NCI-H2196 treated with DMSO at 0.1 percent for 48 hours (cell line): ENCODE data around the gene RBM12.
"Not testable (repeated sequence)": the region's sequence is repeated elsewhere in the genome, so short reads cannot be mapped to it uniquely, and the experiment has no call there.

Source experiments
- DNase-seq: peaks from one replicate; lab custom pipeline; 2025; ENCODE audit not compliant: unreplicated experiment; lab: John Stamatoyannopoulos, UW

RBM12 gene, protein sequence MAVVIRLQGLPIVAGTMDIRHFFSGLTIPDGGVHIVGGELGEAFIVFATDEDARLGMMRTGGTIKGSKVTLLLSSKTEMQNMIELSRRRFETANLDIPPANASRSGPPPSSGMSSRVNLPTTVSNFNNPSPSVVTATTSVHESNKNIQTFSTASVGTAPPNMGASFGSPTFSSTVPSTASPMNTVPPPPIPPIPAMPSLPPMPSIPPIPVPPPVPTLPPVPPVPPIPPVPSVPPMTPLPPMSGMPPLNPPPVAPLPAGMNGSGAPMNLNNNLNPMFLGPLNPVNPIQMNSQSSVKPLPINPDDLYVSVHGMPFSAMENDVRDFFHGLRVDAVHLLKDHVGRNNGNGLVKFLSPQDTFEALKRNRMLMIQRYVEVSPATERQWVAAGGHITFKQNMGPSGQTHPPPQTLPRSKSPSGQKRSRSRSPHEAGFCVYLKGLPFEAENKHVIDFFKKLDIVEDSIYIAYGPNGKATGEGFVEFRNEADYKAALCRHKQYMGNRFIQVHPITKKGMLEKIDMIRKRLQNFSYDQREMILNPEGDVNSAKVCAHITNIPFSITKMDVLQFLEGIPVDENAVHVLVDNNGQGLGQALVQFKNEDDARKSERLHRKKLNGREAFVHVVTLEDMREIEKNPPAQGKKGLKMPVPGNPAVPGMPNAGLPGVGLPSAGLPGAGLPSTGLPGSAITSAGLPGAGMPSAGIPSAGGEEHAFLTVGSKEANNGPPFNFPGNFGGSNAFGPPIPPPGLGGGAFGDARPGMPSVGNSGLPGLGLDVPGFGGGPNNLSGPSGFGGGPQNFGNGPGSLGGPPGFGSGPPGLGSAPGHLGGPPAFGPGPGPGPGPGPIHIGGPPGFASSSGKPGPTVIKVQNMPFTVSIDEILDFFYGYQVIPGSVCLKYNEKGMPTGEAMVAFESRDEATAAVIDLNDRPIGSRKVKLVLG

DNA sequence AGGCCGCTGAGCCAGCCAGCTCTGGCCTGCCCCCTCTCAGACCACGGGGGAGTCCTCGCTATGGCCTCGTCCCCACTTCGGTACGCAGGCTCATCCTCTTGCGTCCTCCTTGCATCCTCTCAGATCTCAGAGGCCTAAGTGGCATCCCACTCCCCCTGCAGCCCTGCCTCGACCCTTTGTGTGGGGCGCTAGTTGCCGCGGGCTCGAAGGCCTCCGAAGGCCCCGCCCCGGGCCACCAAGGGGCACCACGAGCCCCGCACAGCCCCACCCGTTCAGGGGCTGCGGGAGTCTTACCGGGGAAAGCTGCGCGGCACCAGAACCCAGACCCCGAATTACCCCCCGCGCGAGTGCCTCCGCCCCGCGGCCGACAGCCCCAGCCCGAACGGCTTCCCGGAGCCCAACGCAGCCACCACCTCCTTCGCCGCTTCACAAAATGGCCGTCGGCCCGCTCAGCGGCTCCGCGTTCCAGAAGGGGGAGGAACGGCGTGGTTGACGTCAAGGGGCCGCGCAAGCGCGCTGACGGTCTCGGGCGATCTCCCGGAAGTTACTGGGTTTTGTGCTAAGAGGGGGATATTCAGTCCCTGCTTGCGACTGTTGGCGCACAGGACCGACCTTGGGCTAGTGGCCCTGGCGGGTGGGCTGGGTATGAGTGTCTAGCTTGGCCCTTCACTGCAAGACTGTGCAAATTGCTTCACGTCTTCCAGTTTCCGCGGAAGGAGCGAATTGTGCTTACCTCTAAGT, at the start of gene RBM12, which contains the start of gene CPNE1:
Gene RBM12 (minus strand): TSS at position 435 of the 741 bp plus-strand sequence. CDS start 9,578 bp downstream, outside the sequence.
Gene CPNE1 (minus strand): TSS at position 435 of the 741 bp plus-strand sequence. CDS start 31,977 bp downstream, outside the sequence.
- peak; percentile 97 for DNase-seq

DNA sequence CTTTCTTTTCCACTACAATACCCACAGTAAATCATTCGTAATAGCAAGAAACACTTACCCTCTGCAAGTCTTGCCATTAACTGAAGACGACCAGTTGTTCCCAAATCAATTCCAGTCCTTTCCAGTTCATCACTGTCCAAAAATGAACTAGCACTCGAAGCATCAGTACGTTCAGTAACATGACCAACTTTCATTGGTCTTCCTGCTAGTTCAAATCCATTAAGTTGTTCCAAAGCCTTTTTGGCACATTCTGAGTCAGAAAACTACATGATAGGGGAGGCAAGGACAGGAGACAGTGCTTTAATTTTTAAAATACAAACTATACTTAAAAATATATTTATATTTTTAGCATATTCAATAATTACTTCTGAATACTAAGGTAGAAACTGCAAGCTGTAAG, 49.4 kb upstream of the RBM12 start:
- DNase-seq, result no peak

DNA sequence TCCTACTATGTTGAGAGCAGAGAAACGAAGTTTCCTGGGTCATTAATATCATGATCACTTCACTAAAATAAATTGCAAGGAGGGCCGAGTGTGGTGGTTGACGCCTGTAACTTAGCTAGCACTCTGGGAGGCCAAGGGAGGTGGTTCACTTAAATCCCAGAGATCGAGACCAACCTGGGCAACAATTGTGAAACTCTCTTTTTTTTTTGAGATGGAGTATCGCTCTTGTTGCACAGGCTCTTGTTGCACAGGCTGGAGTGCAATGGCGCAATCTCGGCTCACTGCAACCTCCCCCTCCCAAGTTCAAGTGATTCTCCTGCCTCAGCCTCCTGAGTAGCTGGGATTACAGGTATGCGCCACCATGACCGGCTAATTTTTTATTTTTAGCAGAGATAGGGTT, 48.4 kb upstream of the RBM12 start:
- DNase-seq, result not testable (repeated sequence)

DNA sequence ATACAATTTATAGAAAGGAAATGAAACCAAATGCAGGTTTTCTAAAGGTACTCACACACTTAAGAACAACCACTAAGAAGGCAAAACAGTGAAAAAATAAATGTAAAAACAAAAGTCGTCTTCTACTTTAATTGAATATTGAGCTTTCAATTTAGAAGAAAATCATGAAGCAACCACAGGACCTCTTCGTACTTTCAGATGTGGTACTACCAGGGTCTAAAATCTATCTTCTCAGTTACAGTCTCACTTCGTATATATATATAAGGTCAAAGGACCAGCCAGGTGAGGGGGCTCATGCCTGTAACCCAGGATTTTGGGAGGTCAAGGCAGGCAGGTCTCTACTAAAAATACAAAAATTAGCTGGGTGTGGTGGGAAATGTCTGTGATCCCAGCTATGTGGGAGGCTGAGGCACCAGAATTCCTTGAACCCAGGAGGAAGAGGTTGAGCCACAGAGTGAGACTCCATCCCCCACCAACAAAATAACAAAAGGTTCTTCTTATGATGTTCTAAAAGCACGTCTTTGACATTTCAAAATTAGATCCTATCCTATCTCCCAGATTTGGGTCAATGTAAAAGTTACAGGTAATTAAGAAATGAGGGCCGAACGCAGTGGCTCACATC, 47.0 kb upstream of the RBM12 start:
- DNase-seq, result no peak

DNA sequence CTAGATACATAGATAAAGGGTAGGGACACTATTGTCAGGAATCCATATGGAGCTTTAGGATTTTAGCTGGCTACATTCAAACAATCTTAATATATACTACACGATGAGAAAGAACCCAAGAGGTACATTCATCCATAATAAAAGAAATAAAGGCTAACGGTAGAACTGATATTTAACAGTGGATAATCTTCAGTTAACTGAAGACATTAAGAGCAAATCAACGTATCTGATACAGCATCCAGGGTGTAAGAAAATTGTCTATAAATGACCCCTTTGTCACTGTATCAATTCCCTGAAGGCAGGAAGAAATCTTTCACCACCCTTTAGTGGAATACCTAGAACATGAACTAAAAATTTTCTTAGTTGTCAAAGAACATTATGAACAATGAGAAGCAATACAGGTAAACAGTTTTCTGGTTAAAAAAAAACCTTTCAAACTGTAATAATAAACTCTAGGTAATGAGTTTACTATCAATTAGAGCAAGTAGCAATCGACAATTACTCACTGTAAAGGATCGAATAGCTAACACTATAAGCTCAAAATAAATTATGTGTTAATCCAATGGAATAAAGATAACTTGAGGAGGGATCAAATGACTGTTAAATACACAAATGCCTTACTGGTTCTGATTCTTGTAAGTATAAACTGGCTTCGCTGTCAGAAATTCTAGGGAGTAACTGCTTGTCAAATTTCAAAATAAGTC, 46.3 kb upstream of the RBM12 start:
- no peak for DNase-seq

DNA sequence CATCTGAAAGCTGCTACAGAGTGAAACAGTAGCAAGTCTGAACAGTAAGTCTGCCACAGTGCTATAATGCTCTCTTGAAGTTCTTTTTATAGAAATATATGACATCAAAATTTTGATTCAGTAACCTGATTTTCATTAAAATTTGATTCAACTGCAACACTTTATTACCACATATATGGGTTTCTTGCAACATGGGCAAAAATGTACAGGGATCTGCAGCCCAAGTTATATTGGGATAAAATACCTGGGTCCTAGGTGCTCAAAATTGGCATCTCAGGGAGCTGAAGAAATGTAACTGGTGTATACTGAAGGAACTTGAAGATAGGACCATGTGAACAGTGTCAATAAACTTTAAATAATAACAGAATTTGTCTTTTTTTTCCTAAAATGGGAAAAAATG, 45.3 kb upstream of the RBM12 start:
- DNase-seq, result no peak

DNA sequence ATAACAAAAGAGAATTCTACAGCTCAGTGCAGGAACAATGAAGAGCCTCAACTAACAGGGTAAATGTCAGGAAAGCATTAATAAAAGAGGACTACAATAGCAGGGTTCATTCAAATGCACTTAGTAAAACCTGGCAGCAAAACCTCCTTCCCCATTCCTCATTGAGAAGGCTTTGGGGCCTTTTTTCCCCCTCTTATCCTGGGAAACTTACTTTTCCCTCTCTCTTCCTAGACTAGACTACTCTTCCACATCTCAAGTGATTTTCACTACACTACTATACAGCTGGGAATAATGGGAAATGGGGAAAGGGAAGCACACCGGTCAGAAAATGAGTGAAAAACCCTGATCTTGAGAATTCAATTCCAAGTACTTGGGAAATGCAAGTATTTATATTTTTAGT, 44.6 kb upstream of the RBM12 start:
- no peak for DNase-seq

DNA sequence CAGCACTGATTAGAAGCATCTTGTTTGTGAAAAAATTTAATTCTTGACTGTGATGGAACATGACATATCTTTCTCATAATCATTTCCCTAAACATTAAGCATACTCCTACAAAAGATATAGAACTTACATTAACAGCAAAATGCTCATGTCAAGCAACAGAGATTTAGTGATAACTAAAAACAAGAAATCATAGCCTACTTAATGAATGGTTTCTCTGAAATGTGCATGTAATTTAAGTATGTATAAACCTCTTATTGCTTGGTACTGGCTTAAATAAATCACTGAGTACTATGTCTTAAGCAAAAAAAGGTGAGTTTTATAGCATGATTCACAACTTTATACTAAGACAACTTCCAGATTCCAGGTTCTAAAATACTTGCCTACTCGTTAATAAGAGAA, 43.8 kb upstream of the RBM12 start:
- DNase-seq, result no peak

DNA sequence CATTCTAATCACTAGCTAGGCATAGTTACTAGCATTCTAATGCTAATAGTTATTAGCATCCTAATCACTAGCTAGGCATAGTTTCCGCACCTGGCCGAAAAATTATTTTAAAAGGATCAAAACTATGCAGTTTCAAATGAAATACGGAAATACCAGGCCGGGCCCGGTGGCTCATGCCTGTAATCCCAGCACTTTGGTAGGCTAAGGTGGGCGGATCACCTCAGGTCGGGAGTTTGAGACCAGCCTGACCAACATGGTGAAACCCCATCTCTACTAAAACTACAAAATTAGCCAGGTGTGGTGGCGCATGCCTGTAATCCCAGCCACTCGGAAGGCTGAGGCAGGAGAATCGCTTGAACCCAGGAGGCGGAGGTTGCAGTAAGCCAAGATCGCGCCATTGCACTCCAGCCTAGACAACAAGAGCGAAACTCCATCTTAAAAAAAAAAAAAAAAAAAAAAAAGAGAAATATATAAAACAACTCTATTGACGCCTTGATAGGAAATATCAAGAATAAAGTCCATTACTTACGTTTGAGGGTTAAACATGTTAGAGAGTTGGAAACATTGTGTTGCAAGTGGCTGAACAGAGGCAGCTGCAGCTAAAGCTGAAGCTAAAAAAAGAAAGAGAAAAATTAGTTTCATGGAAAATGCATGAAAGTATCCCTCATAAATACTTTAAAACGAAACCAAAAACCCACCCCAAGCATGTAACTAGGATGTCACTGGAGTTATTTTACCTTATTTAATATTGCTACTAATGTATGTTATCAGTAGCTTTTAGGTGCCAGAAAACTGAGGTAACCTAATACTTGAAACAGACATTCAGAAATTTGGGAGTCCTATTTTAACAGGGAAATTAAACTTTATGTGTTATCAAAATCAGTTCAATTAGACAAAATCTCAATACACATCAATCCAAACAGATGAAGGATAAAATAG, 42.2 kb upstream of the RBM12 start:
- not testable (repeated sequence) for DNase-seq

DNA sequence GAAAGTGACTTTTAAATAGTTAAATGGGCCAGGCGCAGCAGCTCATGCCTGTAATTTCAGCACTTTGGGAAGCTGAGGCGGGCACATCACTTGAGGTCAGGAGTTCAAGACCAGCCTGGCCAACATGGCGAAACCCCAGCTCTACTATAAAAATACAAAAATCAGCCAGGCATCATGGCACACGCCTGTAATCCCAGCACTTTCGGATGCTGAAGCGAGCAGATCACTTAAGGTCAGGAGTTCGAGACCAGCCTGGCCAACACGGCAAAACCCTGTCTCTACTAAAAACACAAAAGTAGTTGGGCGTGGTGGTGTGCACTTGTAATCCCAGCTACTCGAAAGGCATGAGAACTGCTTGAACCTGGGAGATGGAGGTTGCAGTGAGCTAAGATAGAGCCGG, 41.2 kb upstream of the RBM12 start:
- DNase-seq, result not testable (repeated sequence)

DNA sequence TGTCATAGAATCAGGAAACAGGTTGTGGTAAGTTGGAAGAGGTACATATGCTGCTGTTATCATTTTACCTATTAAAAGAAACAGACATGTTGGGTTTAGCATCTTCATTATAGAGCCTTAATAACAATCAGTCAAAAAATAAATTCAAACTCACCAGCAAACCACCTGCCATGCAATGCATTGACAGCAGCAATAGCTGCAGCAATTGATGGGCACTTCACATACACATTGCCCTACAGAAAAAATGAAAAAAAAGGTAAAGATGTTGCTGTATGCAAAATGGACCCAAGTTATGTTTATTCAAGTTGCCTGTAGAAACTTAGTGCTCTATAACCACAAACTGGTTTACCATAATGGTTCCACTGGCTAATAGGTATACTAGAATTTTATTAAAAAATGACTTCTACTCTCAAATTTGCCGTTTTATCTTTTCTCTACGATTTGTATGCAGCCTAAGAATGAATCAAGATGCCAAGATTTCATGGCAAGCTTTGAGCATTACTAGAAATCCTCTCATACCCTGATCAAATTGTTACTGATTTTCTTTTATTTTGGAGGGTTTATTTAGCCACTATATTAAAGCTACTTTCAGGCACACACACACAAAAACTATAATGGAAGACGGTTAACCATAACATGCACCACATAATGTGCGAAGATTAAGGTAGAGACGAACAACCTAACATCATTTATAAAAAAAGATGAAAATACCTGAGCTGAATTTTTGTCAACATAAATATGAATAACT, 40.0 kb upstream of the RBM12 start:
- no peak for DNase-seq

DNA sequence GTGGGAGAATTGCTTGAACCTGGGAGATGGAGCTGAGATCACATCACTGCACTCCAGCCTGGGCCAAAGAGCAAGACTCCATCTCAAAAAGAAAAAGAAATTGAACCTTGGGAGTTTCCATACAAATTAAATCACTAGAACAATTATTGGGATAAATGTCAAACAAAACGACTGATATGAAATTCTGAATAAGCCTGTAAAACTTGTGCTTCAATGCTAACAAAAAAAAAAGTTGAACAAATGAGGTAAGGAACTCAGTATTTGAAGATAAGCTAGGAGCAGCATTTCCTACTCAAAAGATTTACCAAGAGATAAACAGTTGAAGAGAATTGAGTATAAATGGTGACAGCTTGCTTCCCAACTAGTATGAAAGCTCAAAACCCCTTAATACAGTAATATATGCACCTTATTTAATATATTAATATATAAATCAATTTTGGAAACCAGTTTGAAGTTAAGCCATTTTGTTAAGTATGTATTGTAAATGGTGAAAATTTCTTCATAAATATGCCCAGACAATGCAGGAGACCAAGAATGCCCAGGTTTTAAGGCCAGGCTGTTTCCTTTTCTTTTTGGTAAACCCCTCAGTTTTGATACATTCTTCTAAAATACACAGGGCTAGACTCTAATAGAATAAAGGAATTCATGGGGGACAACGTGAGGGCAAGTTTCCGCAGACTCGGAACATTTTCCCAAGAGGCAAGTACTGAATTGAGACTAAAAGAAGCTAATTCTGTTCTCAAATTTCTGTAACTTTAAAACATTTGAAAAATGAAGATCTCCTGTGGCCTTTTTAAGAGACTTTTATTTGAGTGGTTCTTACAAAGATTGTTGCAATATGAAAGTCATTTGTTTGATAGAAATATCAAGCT, 38.4 kb upstream of the RBM12 start:
- no peak for DNase-seq

DNA sequence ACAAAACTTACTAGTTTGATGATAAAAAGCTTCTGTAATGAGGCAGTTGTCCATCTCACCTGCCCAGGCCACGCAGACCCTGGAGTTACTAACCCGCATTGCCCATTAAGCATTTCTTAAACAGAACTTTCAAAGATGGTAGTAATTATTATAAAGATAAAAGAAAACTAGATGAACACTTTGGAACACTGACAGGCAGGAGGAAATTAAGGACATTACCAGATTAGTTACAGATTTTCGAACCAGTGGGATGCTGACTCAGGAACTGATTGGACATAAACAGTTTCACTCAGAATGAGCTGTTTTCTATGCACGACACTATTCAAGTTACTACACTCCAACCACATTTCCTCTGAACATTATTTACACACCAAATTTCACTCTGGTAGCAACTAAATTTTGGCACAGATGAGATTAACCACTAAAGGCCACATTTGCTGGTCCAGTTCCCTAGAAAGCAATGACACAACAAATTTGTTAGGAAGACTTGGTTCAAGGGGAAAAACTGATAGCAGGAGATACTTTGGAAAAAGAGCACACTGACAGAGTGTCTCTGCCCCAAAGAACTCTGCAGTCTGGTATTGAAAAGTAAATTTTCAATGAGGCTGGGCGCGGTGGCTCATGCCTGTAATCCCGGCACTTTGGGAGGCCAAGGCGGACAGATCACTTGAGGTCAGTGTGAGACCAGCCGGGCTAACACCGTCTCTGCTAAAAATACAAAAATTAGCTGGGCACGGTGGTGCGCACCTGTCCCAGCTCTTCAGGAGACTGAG, 37.5 kb upstream of the RBM12 start:
- no peak for DNase-seq

DNA sequence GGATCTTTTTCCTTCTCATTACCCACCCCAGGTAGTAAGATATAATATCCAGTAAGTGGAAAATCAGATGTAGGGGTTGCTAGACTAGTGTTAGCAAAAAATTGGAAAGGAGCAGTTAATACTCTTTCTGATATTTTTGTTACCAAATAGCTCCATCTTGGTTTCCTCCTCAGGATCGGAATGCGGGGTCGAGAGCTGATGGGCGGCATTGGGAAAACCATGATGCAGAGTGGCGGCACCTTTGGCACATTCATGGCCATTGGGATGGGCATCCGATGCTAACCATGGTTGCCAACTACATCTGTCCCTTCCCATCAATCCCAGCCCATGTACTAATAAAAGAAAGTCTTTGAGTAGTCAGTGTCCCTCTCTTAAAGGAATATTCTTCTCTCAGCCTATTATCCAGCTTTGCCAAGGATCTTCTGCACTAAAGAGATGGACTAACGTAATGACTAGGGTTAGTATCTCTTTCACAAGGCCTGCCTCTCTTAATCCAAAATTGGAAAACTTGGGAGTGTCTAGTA, 36.0 kb upstream of the RBM12 start:
- no peak for DNase-seq

DNA sequence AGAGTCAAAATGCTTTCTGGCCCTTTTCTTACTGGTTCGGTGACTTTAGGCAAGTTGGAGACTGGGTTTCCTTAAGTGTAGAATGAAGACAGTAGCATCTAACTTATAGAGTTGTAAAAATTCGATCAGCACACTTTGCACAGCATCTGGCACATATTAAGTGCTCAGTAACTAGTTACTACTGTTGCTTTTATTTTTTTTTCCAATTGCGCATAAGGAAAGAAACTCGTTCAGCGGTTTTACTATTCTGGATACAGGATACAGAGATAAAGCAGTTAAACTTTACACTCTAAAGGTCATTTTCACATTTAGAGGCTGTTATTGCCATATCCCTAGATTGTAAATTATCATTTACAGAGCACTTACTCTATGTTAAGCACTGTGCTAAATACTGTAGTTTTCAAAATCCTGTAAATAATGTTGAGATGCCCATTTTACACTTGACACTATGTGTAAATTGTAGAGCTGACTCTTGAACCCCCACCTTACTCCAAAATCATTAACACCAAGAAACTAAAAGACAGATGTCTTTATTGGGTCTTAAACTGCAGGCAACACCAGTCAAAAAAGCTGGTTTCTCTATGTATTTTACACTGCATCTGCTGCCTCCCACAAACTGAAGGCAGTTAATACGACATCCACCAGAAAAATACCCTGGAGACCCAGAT, 35.4 kb upstream of the RBM12 start:
- DNase-seq, result no peak
